GM19468 (cell line): ENCODE results near the gene SLC23A2.

Experiments
- ATAC-seq: cut with Tn5 transposase; IDR thresholded peaks from one replicate; pipeline ENCODE4 v1.9.1; 2021; ENCODE audit warnings: mild to moderate bottlenecking, moderate library complexity, moderate number of reproducible peaks; ENCODE audit not compliant: unreplicated experiment; ENCODE audit errors: extremely low read depth

The SLC23A2 gene

DNA sequence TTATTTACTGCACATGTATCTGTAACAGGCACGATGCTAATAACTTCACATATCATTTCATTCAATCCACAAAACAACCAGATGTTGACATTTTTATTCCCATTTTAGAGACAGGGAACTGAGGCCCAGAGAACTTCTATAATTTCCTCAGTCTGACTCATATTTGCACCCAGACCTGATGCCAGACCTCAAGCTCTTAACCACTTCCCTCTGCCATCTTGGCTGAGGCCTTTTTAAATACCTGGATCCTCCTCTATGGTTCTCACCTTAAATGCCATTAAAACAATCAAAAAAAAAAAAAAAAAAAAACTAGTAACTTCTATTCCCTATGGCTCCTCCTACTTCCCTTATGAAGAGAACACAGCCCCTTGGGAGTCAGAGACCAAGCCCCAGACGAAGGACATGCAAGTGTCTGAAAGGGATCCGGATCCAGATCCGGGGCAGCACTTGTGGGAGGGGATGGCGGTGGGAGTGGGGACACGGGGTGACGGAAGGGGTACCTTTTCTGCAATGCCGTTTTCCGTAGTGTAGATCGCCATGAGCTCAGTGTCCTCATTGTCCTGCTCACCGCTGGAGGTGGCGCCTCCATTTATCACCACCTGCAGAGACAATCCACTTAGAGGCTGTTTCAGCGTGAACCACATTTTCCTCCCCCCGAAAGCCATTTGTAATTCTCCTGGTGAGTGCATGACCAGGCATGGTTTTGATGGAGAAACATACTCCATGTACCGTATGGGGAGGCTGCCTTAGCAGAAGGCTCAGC, 88.7 kb downstream of the SLC23A2 start:
- ATAC-seq = no peak

DNA sequence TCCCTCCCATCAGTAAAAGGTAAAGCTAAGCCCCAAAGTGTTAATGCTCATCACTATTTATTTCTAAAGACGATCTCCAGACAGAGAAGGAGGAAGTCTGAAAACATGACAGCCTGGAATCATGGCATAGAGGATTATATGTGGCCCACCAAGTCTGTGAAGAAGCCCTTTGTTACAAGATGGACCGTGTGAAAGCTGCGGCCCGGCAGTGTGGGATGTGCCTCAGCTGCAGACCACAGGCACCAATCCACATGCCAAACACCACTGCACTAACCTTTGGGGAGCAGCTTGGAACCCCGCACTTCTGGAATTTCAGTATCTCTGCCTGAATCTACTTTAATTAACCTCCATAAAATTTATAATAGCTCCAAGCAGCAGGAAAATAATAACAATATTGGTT, 90.4 kb downstream of the SLC23A2 start:
- ATAC-seq = no peak

DNA sequence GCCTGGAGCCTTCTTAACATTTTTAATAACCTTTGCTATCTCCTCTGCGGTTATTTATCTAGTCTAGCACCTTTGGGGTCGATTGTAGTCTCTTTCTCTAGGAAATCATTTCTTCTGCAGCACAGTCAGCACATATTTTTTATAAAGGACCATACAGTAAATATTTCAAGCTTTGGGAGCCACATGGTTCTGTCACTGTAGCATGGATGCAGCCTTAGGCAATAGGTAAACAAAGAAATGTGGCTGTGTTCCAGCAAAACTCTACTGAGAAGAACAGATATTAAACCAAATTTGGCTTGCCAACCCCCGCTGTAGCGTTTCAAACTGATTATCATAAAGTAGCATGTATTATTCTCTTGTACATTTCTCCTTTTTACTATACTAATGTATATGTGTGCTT, 95.7 kb downstream of the SLC23A2 start:
- no peak for ATAC-seq

DNA sequence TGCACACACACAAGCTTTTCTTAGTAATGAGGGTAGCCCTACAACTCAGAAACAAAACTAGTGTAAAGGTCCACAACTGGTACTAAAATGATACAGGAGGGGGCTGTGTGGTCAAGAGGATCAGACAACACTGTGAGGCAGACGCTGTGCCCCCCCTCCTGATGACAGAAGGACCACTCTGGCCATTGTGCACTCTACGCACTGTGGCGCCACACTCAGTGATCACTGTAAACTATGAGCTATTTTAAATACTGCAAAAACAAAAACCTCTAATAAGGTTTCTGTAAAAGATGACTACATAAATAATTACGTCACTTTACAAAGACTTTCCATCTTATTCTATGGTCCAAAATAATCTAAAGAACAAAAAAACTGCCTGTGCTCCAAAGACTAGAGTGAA, 96.1 kb downstream of the SLC23A2 start:
- no peak for ATAC-seq

DNA sequence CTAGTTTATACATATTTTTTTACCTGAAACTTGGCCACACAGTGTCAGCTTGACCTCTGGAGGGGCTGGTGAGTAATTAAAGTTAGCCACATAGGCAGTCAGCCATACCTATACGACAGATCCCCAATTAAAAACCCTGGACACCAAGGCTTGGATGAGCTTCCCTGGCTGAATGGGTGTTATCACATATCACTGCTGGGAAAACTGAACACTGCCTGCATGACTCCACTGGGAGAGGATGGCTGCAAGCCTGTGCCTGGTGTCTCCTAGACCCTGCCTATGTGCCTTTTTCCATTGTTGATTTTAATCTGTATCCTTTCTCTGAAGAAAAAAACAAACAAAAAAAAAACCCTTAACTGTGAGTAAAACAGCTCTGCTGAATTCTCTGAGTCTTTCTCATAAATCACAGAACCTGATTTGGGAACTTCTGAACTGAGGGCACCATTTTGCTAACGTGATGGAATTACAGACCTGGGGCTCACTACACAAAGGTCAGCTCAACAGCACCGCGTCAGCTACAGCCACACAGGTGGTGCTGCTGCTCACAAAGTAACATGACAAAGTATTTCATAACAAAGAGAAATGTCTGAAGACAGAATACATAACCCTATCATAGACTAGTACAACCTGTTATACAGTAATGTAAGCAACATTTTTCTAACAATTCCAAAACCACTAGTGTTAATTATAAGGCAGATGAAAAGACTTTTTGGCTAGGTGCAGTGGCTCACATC, 97.0 kb downstream of the SLC23A2 start:
- ATAC-seq = no peak

DNA sequence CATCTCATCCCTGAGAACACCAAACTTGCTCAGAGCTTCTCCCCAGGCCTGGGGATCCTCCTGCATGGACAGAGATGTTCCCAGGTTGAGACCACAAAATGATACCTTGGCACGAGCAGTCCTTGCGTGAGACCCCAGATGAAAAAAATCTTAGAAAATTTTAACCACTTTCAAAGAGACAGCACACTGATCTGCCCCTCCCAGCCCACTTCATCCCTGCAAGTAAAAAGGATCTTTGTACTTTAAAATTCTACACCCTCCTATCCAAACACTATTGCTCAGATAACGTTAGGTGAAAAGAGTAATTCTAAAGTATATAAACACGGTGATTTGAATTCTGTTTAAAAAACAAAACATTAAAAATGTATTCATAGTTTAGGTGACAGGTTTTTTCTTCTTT, 98.5 kb downstream of the SLC23A2 start:
- ATAC-seq = no peak

DNA sequence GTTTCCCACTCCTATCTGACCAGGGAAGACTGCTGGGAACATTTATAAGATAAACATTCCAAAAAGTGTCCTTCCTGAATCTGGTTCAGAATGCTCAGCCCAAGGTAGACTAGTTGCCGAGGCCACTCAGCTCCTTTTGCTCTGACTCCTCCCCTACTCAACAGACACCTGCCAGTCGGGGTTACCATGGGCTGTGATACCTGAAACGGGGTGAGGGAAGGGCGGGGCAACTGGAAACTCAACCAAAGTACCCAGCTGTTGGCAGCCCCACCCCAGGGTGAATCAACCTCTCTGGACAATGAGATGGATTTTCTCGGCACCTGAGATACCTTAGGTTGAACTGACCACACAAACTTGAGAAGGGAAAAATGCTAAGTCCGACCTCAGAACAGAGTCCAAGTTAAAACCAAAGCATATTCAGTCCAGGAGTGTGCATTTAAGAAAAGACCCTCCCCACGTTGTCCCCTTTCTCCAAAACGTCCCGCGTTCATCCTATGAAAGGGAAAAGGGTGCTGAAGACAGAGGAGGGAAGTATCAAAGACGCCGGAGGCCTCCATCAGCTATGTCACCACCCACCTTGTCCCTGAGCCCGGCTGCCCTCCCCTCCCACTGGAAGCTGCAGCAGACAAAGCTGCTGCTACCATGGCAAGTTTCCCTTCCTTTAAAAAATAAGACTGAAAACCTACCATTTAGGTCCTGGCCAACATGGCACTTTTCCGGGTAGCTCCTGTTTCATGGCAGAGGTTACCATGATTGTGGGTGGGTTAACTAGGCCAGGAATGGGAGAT, 100.1 kb downstream of the SLC23A2 start:
- ATAC-seq = no peak

DNA sequence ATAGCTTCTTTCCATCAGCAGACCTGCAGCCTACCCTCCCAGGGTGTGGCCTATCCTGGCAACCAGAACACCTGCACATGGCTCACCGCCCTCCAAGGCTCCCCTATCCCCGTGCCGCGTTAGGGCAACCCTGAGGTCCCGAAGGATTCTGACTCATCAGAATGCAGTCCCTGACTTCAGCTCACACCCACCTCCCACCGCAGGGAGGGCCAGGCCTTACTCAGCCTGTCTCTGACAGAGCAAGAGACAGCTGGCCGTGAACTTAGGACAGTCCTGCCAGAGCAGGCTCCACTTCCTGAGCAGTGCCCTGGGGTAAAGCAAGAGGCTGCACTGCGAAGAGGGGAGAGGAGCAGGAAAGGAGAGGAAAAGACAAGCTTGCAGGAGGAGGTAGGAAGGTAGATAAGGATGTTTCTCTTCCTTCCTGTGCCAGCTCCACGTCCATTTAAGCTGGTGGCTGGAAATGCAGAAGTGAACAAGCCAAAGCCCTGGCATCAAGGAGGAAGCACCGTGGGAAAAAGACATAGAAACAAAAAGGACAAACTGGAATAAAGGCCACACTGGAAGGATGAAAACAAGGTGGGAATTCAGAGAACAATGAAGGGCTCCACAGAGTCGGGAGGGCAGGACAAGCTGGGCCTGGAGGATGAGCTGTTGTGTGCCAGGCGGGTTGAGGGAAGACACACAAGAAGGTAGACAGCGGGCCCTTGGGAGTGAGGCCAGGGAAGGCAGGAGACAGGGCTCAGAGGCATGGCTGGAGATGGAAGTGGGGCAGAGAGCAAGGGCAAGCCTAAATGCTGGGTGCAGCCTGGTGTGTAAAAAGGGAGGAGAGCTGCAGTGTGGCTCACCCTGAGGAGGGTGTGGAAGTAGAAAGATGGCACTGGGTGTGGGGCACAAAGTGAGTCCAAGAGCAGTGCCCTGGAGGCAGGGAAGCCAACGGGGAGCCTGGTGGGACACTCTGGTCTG, 102.7 kb downstream of the SLC23A2 start:
- no peak for ATAC-seq

DNA sequence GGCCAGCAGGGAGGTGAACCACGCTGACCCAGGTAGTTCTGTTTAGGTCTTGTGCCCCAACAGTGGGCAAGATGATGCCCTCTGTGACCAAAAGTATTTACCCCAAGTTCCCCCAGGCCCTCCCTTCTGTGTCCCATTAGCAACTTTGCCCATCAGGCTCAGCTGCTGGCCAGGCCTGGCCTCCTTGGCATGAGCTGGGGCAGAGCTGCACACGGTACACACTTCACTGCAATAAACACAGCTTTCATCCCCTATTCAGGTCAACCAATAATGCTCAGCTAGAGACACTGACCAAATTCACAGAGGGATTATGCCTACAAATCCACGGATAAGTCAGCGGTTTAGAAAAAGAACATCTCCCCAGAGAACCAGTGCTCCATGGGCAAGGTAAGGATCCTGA, 103.7 kb downstream of the SLC23A2 start:
- no peak for ATAC-seq

DNA sequence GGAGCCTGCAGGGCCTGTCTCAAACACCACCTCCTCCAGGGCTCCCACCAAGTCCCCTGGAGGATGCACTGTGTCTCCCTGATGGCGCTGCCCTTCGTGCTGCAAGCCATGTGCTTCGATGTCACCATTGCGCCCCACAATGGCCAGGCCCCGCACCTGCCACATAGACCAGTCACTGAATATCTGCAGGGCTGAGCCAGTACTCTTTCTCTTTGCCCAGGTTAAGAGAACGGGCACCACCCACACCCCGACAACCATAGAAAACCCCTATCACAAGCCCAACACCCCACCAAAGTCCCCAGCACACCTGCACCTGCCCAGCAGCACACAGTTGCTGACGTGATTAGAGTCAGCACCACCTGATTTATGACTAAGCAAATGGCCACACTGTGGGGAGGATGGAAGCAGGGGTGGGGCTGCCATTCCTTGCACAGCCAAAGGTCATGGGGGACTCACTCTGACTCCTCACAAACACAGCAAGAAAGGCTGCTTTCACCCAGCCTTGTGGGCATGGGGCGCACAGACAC, 104.3 kb downstream of the SLC23A2 start:
- no peak for ATAC-seq

DNA sequence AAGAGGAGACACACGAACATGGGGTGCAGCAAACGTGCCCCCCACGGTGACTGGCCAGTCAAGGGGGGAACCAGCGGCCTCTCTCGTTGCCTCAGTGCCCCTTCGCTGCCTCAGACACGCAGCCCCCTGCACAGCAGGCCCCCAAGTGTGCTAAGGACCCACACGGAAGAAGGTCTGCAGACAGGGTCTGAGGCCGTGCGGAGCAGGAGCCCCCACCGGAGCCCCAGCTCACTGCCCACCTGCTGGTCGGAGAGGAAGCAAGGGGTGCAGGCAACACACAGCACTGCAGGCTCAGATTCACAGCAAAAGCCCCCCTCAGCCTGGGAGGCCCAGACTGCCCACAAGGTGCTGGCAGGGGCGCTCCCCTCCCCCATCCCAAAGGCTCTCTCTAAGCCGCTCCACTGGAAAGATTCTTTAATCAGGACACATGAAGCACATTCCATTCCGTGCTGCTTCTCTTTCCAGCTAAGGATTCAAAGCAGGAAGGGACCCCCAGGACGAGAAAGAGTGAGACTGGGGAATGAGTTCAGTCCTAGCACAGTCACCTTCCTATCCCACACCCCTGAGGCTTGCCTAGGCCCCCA, 105.1 kb downstream of the SLC23A2 start:
- no peak for ATAC-seq

DNA sequence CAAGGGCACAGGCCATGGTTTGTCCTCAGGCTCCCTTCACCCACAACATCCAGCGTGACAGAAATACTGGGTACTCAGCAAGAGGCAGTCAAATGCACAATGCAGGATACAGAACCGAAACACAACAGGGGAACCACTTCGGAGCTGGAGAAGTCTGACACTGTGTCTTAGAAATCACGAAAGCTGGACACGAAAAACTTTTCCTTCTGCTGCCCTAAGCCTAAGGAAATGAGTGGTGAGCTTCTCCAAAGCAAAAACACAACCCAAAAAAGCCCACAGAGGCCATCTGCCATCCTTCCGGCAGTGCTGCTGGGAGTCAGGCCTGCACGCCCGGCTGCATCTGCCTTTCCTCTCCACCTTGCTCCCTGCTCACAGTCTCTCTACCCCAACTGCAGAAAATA, 106.3 kb downstream of the SLC23A2 start:
- no peak for ATAC-seq

DNA sequence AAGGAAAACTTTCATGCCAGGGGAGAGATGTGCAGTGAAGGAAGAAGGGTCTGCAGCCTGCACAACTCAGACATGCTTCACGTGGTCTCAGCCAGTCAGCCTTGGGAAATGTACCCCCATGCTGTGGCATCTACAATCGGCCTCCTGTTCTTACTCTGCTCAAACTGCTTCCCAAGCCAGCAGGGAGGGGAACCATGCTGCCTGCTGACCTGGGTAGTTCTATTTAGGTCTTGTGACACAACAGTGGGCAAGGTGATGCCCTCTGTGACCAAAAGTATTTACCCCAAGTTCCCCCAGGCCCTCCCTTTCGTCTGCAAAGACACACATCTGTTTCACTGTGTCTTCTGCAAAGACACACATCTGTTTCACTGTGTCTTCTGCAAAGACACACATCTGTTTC, 106.9 kb downstream of the SLC23A2 start:
- no peak for ATAC-seq

DNA sequence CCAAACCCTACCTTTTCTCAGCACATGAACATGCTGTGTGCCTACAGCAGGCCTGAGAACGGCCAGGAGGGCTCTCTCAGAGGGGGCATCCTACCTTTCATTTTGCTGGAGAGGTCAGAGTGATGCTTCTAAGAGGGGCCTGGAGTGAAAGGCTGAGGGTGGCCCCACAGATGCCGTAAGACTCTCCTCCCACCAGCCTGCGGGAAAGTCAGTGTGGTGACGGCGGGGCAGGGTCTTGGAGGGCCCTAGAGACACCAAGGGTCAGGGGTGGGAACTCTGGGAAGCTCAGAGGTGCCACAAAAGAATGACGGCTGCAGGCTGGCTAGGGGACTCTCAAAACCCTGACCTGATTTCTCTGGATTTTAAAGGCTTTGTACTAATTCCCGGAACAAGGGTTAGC, 107.6 kb downstream of the SLC23A2 start:
- no peak for ATAC-seq

DNA sequence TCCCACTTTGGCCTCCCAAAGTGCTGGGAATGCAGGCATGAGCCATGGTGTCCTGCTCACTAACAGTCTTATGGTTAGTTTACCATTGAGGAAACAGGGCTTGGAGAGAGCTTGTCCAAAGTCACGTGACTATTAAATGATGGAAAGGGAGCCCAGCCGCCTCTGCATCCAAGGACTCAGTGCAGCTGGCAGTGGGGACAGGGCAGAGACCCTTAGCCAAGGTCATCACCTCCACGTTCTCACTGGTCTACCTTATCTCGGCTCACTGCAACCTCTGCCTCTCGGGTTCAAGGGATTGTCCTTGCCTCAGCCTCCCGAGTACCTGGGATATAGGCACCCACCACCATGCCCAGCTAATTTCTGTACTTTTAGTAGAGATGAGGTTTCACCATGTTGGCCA, 109.3 kb downstream of the SLC23A2 start:
- no peak for ATAC-seq

DNA sequence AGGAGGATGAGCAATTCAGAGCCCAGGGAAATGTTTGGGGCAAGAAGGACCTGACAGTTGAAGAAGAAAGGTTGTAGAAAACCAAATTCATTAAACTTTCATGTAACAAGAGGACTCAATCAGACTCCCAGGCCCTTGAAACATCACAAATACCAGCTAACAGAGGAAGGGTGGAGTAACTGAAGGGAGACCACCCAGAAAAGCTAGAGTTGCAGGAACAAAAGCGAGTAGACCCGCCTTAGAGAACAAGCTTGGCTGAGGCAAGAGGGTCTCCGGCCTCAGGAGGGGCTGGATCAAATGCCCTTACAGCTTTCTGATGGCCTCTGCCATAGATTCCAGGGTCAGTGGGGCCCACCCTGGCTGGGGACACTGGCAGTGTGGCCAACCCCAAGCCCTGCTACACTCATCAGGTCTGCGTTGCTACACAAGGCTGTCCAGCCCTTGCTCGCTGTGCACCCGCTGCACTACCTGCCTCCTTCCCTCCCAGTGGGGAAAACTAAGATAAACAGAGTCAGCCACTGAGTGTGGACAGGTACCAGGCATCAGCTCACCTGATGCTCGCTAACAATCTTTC, 110.0 kb downstream of the SLC23A2 start:
- ATAC-seq = no peak

DNA sequence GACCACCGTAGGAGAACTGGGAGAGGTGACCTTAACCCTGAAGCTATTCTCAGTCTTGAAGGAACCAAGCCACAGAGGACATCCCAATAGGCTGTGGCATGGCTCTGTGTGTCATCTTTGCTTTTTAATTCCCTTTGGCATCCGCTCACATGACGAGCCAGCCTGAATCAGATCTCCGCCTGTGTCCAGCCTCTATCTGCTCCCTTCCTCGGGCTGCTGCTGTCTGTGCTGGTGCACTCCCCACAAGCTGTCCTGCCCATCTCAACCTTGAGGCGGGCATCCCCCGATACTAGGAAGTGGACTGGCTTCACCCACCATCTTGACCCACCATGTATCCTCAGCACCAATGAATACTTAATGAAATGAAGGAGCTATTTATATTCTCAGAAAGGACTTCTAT, 111.9 kb downstream of the SLC23A2 start:
- ATAC-seq = no peak

DNA sequence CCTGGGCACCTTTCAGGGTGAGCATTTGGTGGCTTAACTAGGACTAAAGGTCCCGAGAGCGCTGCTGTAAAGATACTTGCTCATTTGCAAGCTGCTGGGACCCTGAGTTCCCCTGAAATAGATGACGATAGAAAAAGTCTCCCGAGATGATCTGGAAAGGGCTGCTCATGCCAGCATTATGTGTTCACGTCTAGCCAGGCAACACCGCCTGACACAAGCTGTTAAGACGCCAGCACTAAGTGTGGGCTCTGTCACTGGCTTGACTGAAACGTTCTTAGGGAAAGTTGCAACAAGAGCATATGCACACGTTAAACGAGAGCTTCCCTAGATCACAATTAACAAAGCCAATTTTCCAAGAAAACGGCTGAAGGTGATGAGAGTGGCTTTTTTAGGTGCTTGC, 113.7 kb downstream of the SLC23A2 start:
- no peak for ATAC-seq
